ENCODE data around the gene BTNL9.
"Not testable (repeated sequence)": the region's sequence is repeated elsewhere in the genome, so short reads cannot be mapped to it uniquely, and the experiment has no call there.

BTNL9 gene

GRCh38 chr5:181098762-181099601 lies 58.9 kb downstream of the BTNL9 start:
- no peak for DNase-seq (ENCODE audit: low read depth in 2 of 3, low spot score in 2 of 3)

- no peak for DNase-seq (ENCODE audit: low read depth in 2 of 3, low spot score in 2 of 3)
Measured at GRCh38 chr5:181099602-181100086, 59.6 kb downstream of the BTNL9 start.

GRCh38 chr5:181100121-181100875 lies 60.2 kb downstream of the BTNL9 start:
- no peak for DNase-seq (ENCODE audit: low read depth in 2 of 3, low spot score in 2 of 3)

- DNase-seq (ENCODE audit: low read depth in 2 of 3, low spot score in 2 of 3), result not testable (repeated sequence)
Measured at GRCh38 chr5:181101030-181101641, 61.1 kb downstream of the BTNL9 start.

- DNase-seq (ENCODE audit: low read depth in 2 of 3, low spot score in 2 of 3), result not testable (repeated sequence)
Measured at GRCh38 chr5:181101930-181102674, 62.0 kb downstream of the BTNL9 start.

- not testable (repeated sequence) for DNase-seq (ENCODE audit: low read depth in 2 of 3, low spot score in 2 of 3)
Measured at GRCh38 chr5:181104259-181104568, 64.1 kb downstream of the BTNL9 start.

- DNase-seq (ENCODE audit: low read depth in 2 of 3, low spot score in 2 of 3), result not testable (repeated sequence)
Measured at GRCh38 chr5:181104606-181105390, 64.7 kb downstream of the BTNL9 start.

- no peak for DNase-seq (ENCODE audit: low read depth in 2 of 3, low spot score in 2 of 3)
Measured at GRCh38 chr5:181105391-181106025, 65.4 kb downstream of the BTNL9 start.

- no peak for DNase-seq (ENCODE audit: low read depth in 2 of 3, low spot score in 2 of 3)
Measured at GRCh38 chr5:181107699-181108098, 67.6 kb downstream of the BTNL9 start.

GRCh38 chr5:181108578-181109165 lies 68.6 kb downstream of the BTNL9 start:
- no peak for DNase-seq (ENCODE audit: low read depth in 2 of 3, low spot score in 2 of 3)

GRCh38 chr5:181109489-181110013 lies 69.5 kb downstream of the BTNL9 start:
- no peak for DNase-seq (ENCODE audit: low read depth in 2 of 3, low spot score in 2 of 3)

GRCh38 chr5:181111010-181111409 lies 70.9 kb downstream of the BTNL9 start:
- no peak for DNase-seq (ENCODE audit: low read depth in 2 of 3, low spot score in 2 of 3)

All from activated CD8-positive, alpha-beta memory T cell treated with anti-CD3 and anti-CD28 coated beads for 48 hours (primary cell).